Stimulated activated CD8-positive, alpha-beta memory T cell treated with anti-CD3 and anti-CD28 coated beads, Interleukin-7, amount 100 ng/mL, for 1 hour (primary cell): ENCODE results near the gene SPAM1.
"Not testable (repeated sequence)": the region's sequence is repeated elsewhere in the genome, so short reads cannot be mapped to it uniquely, and the experiment has no call there.

Experiments
- DNase-seq, 2 donors: peaks; one replicate each; pipeline ENCODE4 v3.0.0-alpha.2; 2020; ENCODE audit warnings: low read depth in 2 of 2

Gene SPAM1

GRCh38 chr7:123948136-123948535, 23.1 kb downstream of the SPAM1 start:
- no peak for DNase-seq

DNA sequence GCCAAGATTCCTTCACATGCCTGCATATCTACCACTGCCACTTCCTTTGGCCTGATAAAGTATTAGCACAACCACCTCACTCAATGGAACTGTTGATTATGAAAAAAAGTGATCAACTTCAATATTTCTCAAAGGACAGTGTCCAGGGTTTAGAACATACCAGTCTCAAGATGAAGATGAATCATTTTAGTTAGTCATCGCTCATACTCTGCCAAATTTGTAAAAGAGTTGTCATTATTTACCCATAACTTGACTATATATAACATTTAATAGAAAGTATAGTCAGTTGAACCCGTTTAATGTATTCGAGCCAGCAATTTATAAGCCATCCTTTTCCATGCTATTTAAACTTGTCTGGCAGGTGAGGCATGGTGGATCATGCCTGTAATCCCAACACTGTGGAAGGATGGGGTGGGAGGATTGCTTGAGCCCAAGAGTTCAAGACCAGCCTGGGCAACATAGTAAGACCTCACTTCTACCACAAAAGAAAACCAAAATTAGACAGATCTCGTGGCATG, 33.2 kb downstream of the SPAM1 start:
- no peak for DNase-seq

- DNase-seq: no peak
Measured at GRCh38 chr7:123961771-123962170, 36.7 kb downstream of the SPAM1 start.

- DNase-seq: no peak
Measured at GRCh38 chr7:123966936-123967335, 41.9 kb downstream of the SPAM1 start.

DNA sequence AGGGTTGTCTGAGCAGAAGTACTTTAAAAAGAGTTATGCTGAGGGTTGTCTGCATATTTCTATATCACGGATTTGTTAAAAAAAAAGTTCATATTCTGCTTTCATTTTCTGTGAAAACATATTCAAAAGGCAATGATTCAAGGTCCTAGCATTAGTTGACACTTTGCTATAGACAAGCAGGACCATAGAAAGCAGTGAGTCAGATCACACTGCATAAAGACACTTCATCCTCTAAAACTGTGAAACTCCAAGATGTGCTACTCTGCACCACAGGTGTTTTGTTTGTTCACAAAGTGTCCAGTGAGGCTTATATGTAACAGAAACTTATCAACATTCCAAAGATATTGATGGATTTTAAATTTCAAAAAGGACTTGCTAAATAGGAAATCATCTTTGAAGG, 47.0 kb downstream of the SPAM1 start:
- DNase-seq: no peak

DNA sequence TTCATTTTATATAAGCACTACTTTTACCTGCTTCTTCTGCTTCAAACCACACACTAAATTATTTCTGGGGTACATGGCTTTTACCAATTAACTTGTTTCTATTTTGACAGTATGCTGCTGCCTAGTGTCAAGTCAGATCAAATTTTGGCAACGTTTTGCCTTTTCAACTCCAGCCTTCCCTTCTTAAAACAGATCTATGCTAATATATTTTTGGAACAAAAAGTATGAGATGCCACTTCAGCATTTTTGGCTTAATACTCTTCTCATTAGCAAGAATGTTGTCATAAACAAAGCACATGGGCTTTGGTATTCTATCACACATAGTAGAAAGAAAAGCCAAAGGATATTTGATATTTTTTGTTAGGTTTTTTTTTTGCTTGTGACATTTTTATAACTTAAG, 47.8 kb downstream of the SPAM1 start:
- DNase-seq: no peak

DNA sequence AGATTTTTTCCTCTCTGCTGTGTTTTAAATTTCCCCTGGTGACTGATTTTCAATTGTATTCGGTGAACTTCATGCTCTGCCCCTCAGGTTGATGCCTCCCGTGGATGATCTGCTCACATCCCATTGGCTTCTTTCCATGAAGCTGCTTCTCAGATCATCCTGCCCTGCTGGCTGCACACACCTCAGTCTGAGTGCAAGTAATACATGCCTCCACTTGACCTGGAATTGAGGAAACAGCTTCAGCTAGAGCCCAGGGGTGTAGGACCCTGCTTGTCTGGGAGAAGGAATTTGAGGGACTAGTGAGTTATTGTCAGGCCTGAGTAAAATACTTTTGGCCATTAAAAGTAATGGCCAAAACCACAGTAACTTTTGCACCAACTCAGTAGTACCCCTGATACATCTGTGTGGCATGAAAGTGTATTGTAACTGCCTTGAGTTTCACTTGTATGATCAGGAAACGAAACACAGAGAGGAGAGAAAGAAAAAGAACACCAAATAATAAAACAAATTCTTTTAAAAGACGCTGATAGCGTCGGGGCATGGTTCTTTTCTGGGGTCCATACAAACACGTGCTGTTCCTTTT, 49.4 kb downstream of the SPAM1 start:
- no peak for DNase-seq

- no peak for DNase-seq
Measured at GRCh38 chr7:123975084-123975483, 50.0 kb downstream of the SPAM1 start.

DNA sequence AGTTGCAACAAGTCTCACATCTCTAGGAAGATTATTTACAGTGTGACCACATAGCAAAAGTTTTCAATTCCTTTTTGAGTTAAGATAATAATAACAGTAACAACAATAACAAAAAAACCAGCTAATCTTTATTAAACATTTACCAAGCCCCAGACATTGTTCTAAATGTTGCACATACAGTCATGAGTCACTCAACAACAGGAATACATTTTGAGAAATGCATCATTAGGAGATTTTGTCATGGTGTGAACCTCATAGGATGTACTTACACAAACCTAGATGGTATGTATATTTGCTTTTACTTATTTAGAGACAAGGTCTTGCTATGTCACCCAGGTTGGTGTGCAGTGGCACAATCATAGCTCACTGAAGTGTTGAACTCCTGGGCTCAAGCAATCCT, 52.0 kb downstream of the SPAM1 start:
- DNase-seq: no peak

DNA sequence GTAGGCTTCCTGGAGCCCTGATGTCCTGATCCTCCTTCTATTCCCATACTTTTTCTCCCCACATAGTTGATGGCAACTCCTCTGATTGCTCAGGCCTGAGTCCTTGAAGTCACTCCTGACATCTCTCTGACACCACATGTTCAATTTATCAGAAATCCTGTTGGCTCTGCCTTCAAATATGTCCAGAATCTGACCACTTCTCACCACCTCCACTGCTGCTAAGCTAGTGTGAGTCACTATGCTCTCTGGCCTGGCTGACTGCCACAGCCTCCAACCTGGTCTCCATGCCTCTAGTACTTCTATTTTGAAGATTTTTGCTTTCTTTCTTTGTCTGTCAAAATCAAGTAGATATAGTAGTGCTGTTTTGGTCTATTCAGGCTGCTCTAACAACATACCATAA, 54.8 kb downstream of the SPAM1 start:
- no peak for DNase-seq

GRCh38 chr7:123987445-123987844, 62.4 kb downstream of the SPAM1 start:
- DNase-seq: no peak

DNA sequence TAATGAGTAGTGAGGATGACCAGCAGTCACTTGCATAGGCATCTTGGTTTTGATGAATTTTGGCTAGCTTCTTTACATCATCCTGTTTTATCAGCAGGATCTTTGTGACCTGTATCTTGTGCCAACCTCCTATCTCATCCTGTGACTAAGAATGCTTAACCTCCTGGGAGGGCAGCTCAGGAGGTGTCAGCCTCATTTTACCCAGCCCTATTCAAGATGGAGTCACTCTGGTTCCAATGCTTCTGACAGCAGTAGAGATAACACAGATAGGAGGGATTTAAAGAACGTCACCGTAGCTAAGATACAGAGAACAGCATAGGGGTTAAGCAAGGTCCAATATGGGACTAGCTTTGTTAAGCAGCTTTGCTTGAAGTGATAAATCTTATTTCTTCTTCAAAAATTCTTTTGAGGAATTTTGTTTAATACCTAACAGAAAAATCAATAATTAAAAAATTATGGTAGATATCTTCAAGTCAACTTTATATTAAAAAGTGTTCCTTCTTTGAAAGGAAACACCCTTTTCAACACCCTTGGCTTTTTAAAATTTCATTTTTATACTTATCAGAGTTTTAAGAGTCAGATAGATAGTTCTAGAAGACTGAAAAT, 68.0 kb downstream of the SPAM1 start:
- DNase-seq: no peak

- DNase-seq: no peak
Measured at GRCh38 chr7:123993996-123994395, 69.0 kb downstream of the SPAM1 start.

DNA sequence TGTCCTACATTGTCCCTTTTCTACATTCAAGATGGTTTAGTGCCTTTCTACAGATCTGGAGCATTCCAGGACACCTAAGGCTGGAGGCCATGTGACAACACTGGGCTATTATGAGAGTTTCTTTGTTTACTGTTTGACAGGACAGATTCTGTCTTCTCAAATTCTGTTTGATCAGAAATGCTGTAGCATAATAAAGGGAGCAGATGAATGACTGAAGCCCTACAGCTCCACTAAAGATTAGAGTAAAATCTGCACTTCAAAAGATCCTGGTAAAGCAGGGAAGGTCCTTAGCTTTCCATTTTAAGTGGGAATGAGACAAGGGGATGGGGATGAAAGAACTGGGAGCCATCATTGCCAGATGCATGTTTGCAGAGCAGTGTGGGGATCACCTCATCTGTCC, 69.4 kb downstream of the SPAM1 start:
- no peak for DNase-seq

DNA sequence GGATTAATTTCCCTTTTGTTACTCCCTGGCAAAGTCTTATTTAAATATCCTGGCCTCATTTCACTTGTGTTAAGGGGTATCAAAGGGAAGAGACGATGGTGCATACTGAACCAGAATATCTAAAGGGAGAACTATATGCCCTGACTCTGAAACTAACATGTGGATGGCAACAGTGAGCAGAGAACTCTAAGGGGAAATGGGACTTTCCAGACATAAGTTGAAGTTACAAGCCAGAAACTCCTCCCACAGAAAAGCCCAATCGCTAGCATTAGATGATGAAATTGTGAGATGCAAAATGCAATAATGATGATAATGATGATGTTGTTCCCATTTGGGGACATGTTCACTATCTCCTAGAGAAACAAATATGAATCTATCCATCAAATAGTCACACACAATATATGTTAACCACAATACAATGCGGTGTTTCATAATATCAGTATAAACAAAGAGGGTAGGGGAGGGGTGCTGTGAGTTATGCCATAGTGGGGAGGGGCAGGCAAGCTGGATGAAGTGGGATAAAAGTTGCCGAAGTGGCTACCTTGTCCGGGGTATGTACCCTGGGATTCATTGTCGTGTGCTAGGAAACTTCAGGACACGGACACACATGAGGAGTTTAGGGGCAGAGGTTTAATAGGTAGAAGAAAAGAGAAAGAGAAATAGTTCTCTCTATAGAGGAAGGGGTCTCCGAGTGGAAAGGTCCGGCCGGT, 70.7 kb downstream of the SPAM1 start:
- no peak for DNase-seq

- DNase-seq: no peak
Measured at GRCh38 chr7:123996327-123996625, 71.2 kb downstream of the SPAM1 start.

GRCh38 chr7:123998921-123999320, 73.9 kb downstream of the SPAM1 start:
- DNase-seq: no peak

DNA sequence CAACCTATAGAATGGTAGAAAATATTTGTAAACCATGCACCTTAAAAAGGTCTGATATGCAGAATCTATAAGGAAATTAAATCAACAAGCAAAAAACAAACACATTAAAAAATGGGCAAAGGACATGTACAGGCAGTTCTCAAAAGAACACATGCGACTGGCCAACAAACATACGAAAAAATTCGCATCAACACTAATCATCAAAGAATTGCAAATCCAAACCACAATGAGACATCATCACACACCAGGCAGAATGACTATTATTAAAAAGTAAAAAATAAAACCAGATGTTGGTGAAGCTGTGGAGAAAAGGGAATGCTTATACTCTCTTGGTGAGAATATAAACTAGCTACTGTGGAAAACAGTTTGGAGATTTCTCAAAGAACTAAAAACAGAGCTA, 74.7 kb downstream of the SPAM1 start:
- no peak for DNase-seq

DNA sequence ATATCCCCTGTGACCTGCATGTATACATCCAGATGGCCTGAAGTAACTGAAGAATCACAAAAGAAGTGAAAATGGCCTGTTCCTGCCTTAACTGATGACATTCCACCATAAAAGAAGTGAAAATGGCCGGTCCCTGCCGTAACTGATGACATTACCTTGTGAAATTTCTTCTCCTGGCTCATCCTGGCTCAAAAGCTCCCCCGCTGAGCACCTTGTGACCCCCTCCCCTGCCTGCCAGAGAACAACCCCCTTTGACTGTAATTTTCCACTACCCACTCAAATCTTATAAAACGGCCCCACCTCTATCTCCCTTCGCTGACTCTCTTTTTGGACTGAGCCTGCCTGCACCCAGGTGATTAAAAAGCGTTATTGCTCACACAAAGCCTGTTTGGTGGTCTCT, 83.3 kb downstream of the SPAM1 start:
- DNase-seq: not testable (repeated sequence)

DNA sequence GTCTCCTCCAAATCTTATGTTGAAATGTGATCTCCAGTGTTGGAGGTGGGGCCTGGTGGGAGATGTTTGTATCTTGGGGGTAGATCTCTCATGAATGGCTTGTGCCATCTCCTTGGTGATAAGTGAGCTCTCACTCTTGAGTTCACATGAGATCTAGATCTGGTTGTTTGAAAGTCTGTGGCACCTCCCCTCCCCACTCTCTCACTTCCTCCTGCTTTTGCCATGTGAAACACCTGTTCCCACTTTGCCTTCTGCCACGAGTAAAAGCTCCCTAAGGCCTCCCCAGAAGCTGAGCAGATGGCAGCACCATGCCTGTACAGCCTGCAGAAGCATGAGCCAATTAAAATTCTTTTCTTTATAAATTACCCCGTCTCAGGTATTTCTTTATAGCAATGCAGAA, 84.3 kb downstream of the SPAM1 start:
- DNase-seq: no peak
